B cell (primary cell): ENCODE results near the gene PTCHD4. TPM values are rescaled to one million over a fixed set of nuclear protein-coding genes. Genes with fewer than 3 reads are reported as not detected.

ENCODE experiments used
- ATAC-seq: fragments of 200-7000 bp; cut with Tn5 transposase; one replicate; pipeline ENCODE4 v1.10.0; 2021; ENCODE audit warnings: low read depth, mild to moderate bottlenecking, moderate number of reproducible peaks, moderate library complexity
- CTCF ChIA-PET: fragments of 350-600 bp; sonication (Branson Sonifier 250); formaldehyde crosslinking; loops from one replicate; lab custom pipeline; 2021; ENCODE audit warnings: antibody characterized with exemption, inconsistent platforms; lab: Charles Lee
- POLR2A ChIA-PET: fragments of 350-600 bp; sonication (Branson Sonifier 250); formaldehyde crosslinking; loops from one replicate; lab custom pipeline; 2021; ENCODE audit warnings: antibody characterized with exemption; lab: Charles Lee
- DNase-seq: peaks from one replicate; pipeline ENCODE4 v3.0.0; 2013
- H2AFZ ChIP-seq: 2 replicates; pipeline ENCODE4 v1.6.1; 2012; ENCODE audit warnings: mild to moderate bottlenecking, low read depth, low read length; ENCODE audit not compliant: insufficient read depth, poor library complexity, severe bottlenecking
- H3K27ac ChIP-seq, 2 donors: 1 replicate in 1 of 2; 2 replicates in 1 of 2; pipeline ENCODE4 v1.5.1; 2012 to 2013; ENCODE audit warnings: low read length in 2 of 2, mild to moderate bottlenecking in 2 of 2, moderate library complexity in 1 of 2
- H3K27me3 ChIP-seq, 4 experiments: fragments of 200-600 bp in 1 of 4; sonication (generic) in 1 of 4; replicated peaks in 1 of 4; 1 replicate in 2 of 4; 2 replicates in 2 of 4; pipeline versions ENCODE4 v1.6.1 to v1.7.0; 2013 to 2016; ENCODE audit warnings: low read length in 3 of 4, mild to moderate bottlenecking in 2 of 4, mixed read lengths in 1 of 4, moderate library complexity in 1 of 4; ENCODE audit not compliant: insufficient read depth in 4 of 4, control insufficient read depth in 3 of 4; ENCODE audit errors: control extremely low read depth in 1 of 4
- H3K36me3 ChIP-seq, 2 experiments: replicated peaks in 1 of 2; 1 replicate in 1 of 2; 2 replicates in 1 of 2; pipeline versions ENCODE4 v1.6.1 to v1.7.1; 2013; ENCODE audit warnings: low read length in 1 of 2; ENCODE audit not compliant: insufficient read depth in 2 of 2, control insufficient read depth in 1 of 2; ENCODE audit errors: control extremely low read depth in 1 of 2, extremely low read depth in 1 of 2
- H3K4me1 ChIP-seq, 2 donors: fragments of 200-600 bp in 1 of 2; sonication (generic) in 1 of 2; 1 replicate in 1 of 2; 2 replicates in 1 of 2; pipeline versions ENCODE4 v1.5.1 to v1.6.1; 2013 to 2017; ENCODE audit warnings: low read length in 2 of 2; ENCODE audit not compliant: control insufficient read depth in 2 of 2, insufficient read depth in 2 of 2
- H3K4me2 ChIP-seq: replicated peaks from 2 replicates; pipeline ENCODE3; 2012; ENCODE audit warnings: mild to moderate bottlenecking, low read depth, low read length; ENCODE audit not compliant: poor library complexity, severe bottlenecking
- H3K4me3 ChIP-seq, 5 experiments: fragments of 200-600 bp in 1 of 5; sonication (generic) in 1 of 5; 1 replicate in 3 of 5; 2 replicates in 2 of 5; pipeline versions ENCODE4 v1.5.1 to v1.7.0; 2011 to 2016; ENCODE audit warnings: low read length in 4 of 5, mild to moderate bottlenecking in 4 of 5, low read depth in 2 of 5, control low read depth in 1 of 5, moderate library complexity in 1 of 5; ENCODE audit not compliant: insufficient read depth in 1 of 5; ENCODE audit errors: control extremely low read depth in 1 of 5, extremely low read depth in 1 of 5
- H3K79me2 ChIP-seq: fragments of 200-600 bp; sonication (generic); one replicate; pipeline ENCODE4 v1.6.0; 2016; ENCODE audit warnings: low read length; ENCODE audit not compliant: control insufficient read depth, insufficient read depth
- H3K9ac ChIP-seq: fragments of 200-600 bp; sonication (generic); 2 replicates; pipeline ENCODE4 v1.6.1; 2017; ENCODE audit warnings: mild to moderate bottlenecking, low read length, moderate library complexity
- H3K9me3 ChIP-seq, 3 donors: one replicate each; pipeline versions ENCODE4 v1.6.1 to v1.7.1; 2013; ENCODE audit warnings: low read length in 2 of 3; ENCODE audit not compliant: control insufficient read depth in 2 of 3, insufficient read depth in 1 of 3; ENCODE audit errors: control extremely low read depth in 1 of 3
- H4K20me1 ChIP-seq: 2 replicates; pipeline ENCODE4 v1.6.0; 2012; ENCODE audit warnings: mild to moderate bottlenecking, low read length; ENCODE audit not compliant: insufficient read depth, control insufficient read depth, poor library complexity, severe bottlenecking
- H3K27ac Mint-ChIP-seq: one replicate; pipeline ENCODE4 v1.8.0; 2021; ENCODE audit warnings: mixed read lengths
- H3K27me3 Mint-ChIP-seq: one replicate; pipeline ENCODE4 v1.8.0; 2021; ENCODE audit warnings: mixed read lengths
- H3K4me1 Mint-ChIP-seq: one replicate; pipeline ENCODE4 v1.8.0; 2021; ENCODE audit warnings: mixed read lengths
- H3K4me3 Mint-ChIP-seq: one replicate; pipeline ENCODE4 v1.8.0; 2021; ENCODE audit warnings: mixed read lengths
- H3K9me3 Mint-ChIP-seq: one replicate; pipeline ENCODE4 v1.8.0; 2022; ENCODE audit warnings: mixed read lengths; ENCODE audit not compliant: insufficient read depth
- CTCF ChIP-seq: fragments of 200-600 bp; IDR thresholded peaks from one replicate; pipeline ENCODE4 v1.8.0; 2022; ENCODE audit warnings: antibody characterized with exemption, mild to moderate bottlenecking
- EZH2 ChIP-seq: IDR thresholded peaks from 2 replicates; pipeline ENCODE4 v1.6.1; 2012; ENCODE audit warnings: borderline replicate concordance, low read depth, mild to moderate bottlenecking, moderate library complexity, low read length; ENCODE audit not compliant: insufficient read depth, poor library complexity, severe bottlenecking
- WGBS: methylation state at CpG from one replicate; pipeline ENCODE4 v1.1.5; 2013; ENCODE audit warnings: missing lambda C conversion rate; ENCODE audit not compliant: insufficient coverage; 5-methylcytosine and 5-hydroxymethylcytosine counted together
- intact Hi-C: fragments of 100-400 bp; cut with micrococcal nuclease; formaldehyde crosslinking; loops from one replicate; pipeline ENCODE4 v1.10.0; 2022
- polyA plus RNA-seq: library from polyadenylated mRNA; depleted of rRNA; stranded (reverse); fragments of >200 nt; gene quantifications from 2 replicates; pipeline ENCODE4 v1.2.3, GENCODE V29; 2012
- total RNA-seq, 2 donors: library from RNA; stranded (reverse); fragments of 120-200 nt in 1 of 2; gene quantifications; 1 replicate in 1 of 2; 2 replicates in 1 of 2; pipeline versions ENCODE4 v1.2.3 to v1.2.4, GENCODE V29; 2013 to 2022

Gene PTCHD4
- total and polyA plus RNA-seq, 2 donors (not counting 1 experiment from before 2014, with no cell fraction given) = not detected

- H3K27ac Mint-ChIP-seq = no peak overlapping the region
- Histone ChIP-seq H3K4me1 (no peaks in the 10 kb centered on the region), H3K36me3 (no peaks in the 10 kb centered on the region), H4K20me1 (no peaks in the 10 kb centered on the region), H3K9me3 (no peaks in the 10 kb centered on the region), H3K9ac (no peak overlapping the region), H3K27ac (no peak overlapping the region), H3K4me3 (no peak overlapping the region), H2AFZ (no peak overlapping the region), H3K79me2 (no peaks in the 10 kb centered on the region), H3K4me2 (no peak overlapping the region), H3K27me3 (no peaks in the 10 kb centered on the region)
- CTCF ChIA-PET = no interaction called here
- POLR2A ChIA-PET = no interaction called here
- no peaks in the 10 kb centered on the region for H3K4me1 Mint-ChIP-seq
- ATAC-seq (no peak), DNase-seq (no peak)
- no peak for TF ChIP-seq CTCF
- WGBS = 89% methylated on average over 1 of the region's 1 CpG
- H3K27me3 Mint-ChIP-seq = no peaks in the 10 kb centered on the region
- no peaks in the 10 kb centered on the region for H3K9me3 Mint-ChIP-seq
- intact Hi-C loops = no loop called here
- no peak overlapping the region for H3K4me3 Mint-ChIP-seq
Observed at GRCh38 chr6:48111575-48111974, 578 bp upstream of the PTCHD4 start.

GRCh38 chr6:48110436-48111142, 408 bp downstream of the PTCHD4 start:
- peaks cover 3% of the 10 kb centered on the region for H3K9me3 Mint-ChIP-seq
- CTCF ChIA-PET = no interaction called here
- no peaks in the 10 kb centered on the region for H3K27me3 Mint-ChIP-seq
- ATAC-seq = no peak
- H3K27ac ChIP-seq = no peak overlapping the region
- H3K4me3 ChIP-seq = no peak overlapping the region
- POLR2A ChIA-PET = no interaction called here
- H3K4me1 Mint-ChIP-seq = no peaks in the 10 kb centered on the region
- no CpG with 5 or more reads among the region's 2 CpGs for WGBS
- no peaks in the 10 kb centered on the region for H3K4me1 ChIP-seq
- no peaks in the 10 kb centered on the region for H4K20me1 ChIP-seq
- H3K79me2 ChIP-seq = no peaks in the 10 kb centered on the region
- DNase-seq = no peak
- no peak overlapping the region for H3K4me2 ChIP-seq
- no peak for TF ChIP-seq CTCF
- no peak for TF ChIP-seq EZH2
- no peak overlapping the region for H2AFZ ChIP-seq
- H3K9ac ChIP-seq = no peak overlapping the region
- no peaks in the 10 kb centered on the region for H3K36me3 ChIP-seq
- H3K27ac Mint-ChIP-seq = no peak overlapping the region
- intact Hi-C loops = no loop called here
- no peaks in the 10 kb centered on the region for H3K9me3 ChIP-seq
- no peaks in the 10 kb centered on the region for H3K27me3 ChIP-seq
- H3K4me3 Mint-ChIP-seq = no peak overlapping the region
